ENCODE data around the gene NKX1-2.

DNA sequence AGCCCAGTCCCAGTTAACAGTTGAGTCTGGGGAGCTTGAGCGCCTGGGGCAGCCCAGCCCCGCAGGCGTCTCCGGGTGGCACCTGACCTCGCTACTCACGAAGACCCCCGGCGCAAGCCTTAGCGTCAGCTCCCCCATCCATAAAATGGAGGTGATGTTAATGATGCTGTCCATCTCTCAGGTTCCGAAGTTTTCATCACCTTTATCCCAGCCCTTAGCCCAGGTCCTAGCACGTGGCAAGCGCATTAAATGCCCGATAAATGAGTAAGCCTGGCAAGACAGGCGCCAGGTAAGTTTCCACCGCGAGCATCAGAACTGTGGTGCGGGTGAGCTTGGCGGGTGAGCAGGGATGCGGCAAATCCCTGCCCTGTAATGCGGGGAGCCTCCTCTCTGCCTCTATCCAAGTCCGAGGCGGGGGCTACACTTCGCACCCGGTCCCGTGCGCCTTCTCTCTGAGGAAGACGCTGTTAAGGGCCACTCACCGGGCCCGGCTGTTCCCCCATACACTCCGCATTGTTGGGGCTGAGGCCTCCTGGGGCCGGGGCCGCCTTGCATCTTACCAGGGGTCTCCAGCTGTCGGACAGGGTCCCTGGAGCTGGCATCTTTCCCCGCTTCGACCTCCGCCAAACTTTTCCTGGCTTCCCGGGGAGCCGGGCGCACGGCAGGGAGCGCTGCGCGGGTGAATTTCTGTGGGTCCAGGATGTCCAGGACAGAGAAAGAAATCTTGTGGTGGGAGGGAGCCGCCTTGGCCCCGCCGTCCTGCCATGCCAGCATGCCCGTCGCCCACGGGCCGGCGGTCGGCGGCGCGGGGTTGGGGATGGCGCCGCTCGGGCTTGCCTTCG is 444 bp downstream of the NKX1-2 start:
- TF ChIP-seq, protein P1, sequence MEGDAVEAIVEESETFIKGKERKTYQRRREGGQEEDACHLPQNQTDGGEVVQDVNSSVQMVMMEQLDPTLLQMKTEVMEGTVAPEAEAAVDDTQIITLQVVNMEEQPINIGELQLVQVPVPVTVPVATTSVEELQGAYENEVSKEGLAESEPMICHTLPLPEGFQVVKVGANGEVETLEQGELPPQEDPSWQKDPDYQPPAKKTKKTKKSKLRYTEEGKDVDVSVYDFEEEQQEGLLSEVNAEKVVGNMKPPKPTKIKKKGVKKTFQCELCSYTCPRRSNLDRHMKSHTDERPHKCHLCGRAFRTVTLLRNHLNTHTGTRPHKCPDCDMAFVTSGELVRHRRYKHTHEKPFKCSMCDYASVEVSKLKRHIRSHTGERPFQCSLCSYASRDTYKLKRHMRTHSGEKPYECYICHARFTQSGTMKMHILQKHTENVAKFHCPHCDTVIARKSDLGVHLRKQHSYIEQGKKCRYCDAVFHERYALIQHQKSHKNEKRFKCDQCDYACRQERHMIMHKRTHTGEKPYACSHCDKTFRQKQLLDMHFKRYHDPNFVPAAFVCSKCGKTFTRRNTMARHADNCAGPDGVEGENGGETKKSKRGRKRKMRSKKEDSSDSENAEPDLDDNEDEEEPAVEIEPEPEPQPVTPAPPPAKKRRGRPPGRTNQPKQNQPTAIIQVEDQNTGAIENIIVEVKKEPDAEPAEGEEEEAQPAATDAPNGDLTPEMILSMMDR (IDR thresholded peaks at IDR 0.05; ENCODE audit: insufficient read depth, low read length): no peak
- TF ChIP-seq POLR2AphosphoS5 (IDR thresholded peaks at IDR 0.05; ENCODE audit: low read depth) (no peak), GABPA (IDR thresholded peaks at IDR 0.05; ENCODE audit: low read depth) (no peak), SPI1 (IDR thresholded peaks at IDR 0.05; ENCODE audit: borderline replicate concordance, low read depth) (no peak)
- TF ChIP-seq, protein P2, sequence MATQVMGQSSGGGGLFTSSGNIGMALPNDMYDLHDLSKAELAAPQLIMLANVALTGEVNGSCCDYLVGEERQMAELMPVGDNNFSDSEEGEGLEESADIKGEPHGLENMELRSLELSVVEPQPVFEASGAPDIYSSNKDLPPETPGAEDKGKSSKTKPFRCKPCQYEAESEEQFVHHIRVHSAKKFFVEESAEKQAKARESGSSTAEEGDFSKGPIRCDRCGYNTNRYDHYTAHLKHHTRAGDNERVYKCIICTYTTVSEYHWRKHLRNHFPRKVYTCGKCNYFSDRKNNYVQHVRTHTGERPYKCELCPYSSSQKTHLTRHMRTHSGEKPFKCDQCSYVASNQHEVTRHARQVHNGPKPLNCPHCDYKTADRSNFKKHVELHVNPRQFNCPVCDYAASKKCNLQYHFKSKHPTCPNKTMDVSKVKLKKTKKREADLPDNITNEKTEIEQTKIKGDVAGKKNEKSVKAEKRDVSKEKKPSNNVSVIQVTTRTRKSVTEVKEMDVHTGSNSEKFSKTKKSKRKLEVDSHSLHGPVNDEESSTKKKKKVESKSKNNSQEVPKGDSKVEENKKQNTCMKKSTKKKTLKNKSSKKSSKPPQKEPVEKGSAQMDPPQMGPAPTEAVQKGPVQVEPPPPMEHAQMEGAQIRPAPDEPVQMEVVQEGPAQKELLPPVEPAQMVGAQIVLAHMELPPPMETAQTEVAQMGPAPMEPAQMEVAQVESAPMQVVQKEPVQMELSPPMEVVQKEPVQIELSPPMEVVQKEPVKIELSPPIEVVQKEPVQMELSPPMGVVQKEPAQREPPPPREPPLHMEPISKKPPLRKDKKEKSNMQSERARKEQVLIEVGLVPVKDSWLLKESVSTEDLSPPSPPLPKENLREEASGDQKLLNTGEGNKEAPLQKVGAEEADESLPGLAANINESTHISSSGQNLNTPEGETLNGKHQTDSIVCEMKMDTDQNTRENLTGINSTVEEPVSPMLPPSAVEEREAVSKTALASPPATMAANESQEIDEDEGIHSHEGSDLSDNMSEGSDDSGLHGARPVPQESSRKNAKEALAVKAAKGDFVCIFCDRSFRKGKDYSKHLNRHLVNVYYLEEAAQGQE (IDR thresholded peaks at IDR 0.05; ENCODE audit: insufficient replicate concordance, low read depth): no peak

Data from HL-60 (cell line).